ENCODE data around the gene ELK4. TPM values are rescaled to one million over a fixed set of nuclear protein-coding genes. Genes with fewer than 3 reads are reported as not detected.

The ELK4 gene
- total and polyA plus RNA-seq, 9 donors: 5.8 to 69.5 (median 48.7) TPM

- peaks cover 3% of the 10 kb centered on the region for H3K4me1 ChIP-seq (ENCODE audit: insufficient read depth)
- TF ChIP-seq CTCF (IDR thresholded peaks at IDR 0.05) (no peak), EP300 (IDR thresholded peaks at IDR 0.05) (no peak), POLR2A (IDR thresholded peaks at IDR 0.05) (no peak)
- intact Hi-C loops (cut with DNase I): loop anchor here (5.0 to 10.0 kb wide), 4 partner anchors 50 to 315 kb away; no protein-coding TSS in a partner anchor
- H3K36me3 ChIP-seq: no peaks in the 10 kb centered on the region
- H3K9me3 ChIP-seq: no peaks in the 10 kb centered on the region
- WGBS, 3 donors: 89 to 91% (median 90%) methylated on average over 24 of the region's 24 CpGs
- no peaks in the 10 kb centered on the region for H3K27me3 ChIP-seq
- no peak overlapping the region for H3K27ac ChIP-seq
- no peak for DNase-seq
- no peak overlapping the region for H3K4me3 ChIP-seq
These were observed 31.0 kb upstream of the ELK4 start for GRCh38 chr1:205662791-205663190.

- Histone ChIP-seq H3K4me3 (no peak overlapping the region), H3K36me3 (no peaks in the 10 kb centered on the region), H3K27me3 (no peaks in the 10 kb centered on the region), H3K27ac (no peak overlapping the region), H3K4me1 (ENCODE audit: insufficient read depth) (peaks cover 3% of the 10 kb centered on the region), H3K9me3 (no peaks in the 10 kb centered on the region)
- intact Hi-C loops (cut with DNase I): loop anchor here (5.0 to 10.0 kb wide), 4 partner anchors 50 to 315 kb away; no protein-coding TSS in a partner anchor
- WGBS, 3 donors: 74 to 81% (median 81%) methylated on average over 15 of the region's 15 CpGs
- TF ChIP-seq POLR2A (IDR thresholded peaks at IDR 0.05) (no peak), CTCF (IDR thresholded peaks at IDR 0.05) (no peak), EP300 (IDR thresholded peaks at IDR 0.05) (no peak)
- DNase-seq: no peak
These were observed 30.4 kb upstream of the ELK4 start for GRCh38 chr1:205662135-205662738.

GRCh38 chr1:205661429-205662134, 29.8 kb upstream of the ELK4 start:
- Histone ChIP-seq H3K27ac (no peak overlapping the region), H3K27me3 (no peaks in the 10 kb centered on the region), H3K36me3 (no peaks in the 10 kb centered on the region), H3K9me3 (no peaks in the 10 kb centered on the region), H3K4me1 (ENCODE audit: insufficient read depth) (peaks cover 3% of the 10 kb centered on the region), H3K4me3 (no peak overlapping the region)
- intact Hi-C loops (cut with DNase I): loop anchor here (5.0 to 10.0 kb wide), 4 partner anchors 51 to 316 kb away; no protein-coding TSS in a partner anchor
- 82 to 85% (median 83%) methylated on average over 16 of the region's 16 CpGs for WGBS, 3 donors
- peak in 1 of 5 donors; percentile 8 for DNase-seq
- TF ChIP-seq POLR2A (IDR thresholded peaks at IDR 0.05) (no peak), CTCF (IDR thresholded peaks at IDR 0.05) (no peak), EP300 (IDR thresholded peaks at IDR 0.05) (no peak)

- H3K36me3 ChIP-seq: no peaks in the 10 kb centered on the region
- H3K4me3 ChIP-seq: no peak overlapping the region
- intact Hi-C loops (cut with DNase I): loop anchor here (5.0 to 10.0 kb wide), 4 partner anchors 52 to 317 kb away; no protein-coding TSS in a partner anchor
- no peaks in the 10 kb centered on the region for H3K9me3 ChIP-seq
- no peaks in the 10 kb centered on the region for H3K27me3 ChIP-seq
- DNase-seq: peak in 1 of 5 donors; percentile 32
- no peak for TF ChIP-seq POLR2A (IDR thresholded peaks at IDR 0.05)
- TF ChIP-seq EP300 (IDR thresholded peaks at IDR 0.05): no peak
- TF ChIP-seq CTCF (IDR thresholded peaks at IDR 0.05): no peak
- no peak overlapping the region for H3K27ac ChIP-seq
- 71 to 81% (median 79%) methylated on average over 8 of the region's 8 CpGs for WGBS, 3 donors
- H3K4me1 ChIP-seq (ENCODE audit: insufficient read depth): peaks cover 3% of the 10 kb centered on the region
These were observed 28.6 kb upstream of the ELK4 start for GRCh38 chr1:205660361-205660760.

Measured in ovary (tissue), 9 donors.